ENCODE measurements around the gene KEAP1. TPM values are rescaled to one million over a fixed set of nuclear protein-coding genes. Genes with fewer than 3 reads are reported as not detected.

The KEAP1 gene
- total RNA-seq, 1 donor from 2014 or later: 60.6 TPM

GRCh38 chr19:10442698-10443097 is 60.5 kb downstream of the KEAP1 start:
- ATAC-seq: no peak

GRCh38 chr19:10439588-10439987 is 63.6 kb downstream of the KEAP1 start:
- ATAC-seq: no peak

Other genes with a start within 250 kb of the KEAP1 start
- 3.5 TPM for gene ICAM1, start 232.2 kb downstream of the KEAP1 start, total RNA-seq
- gene ICAM4, start 216.4 kb downstream of the KEAP1 start, total RNA-seq: not detected
- 1.3 TPM for gene ICAM5, start 213.4 kb downstream of the KEAP1 start, total RNA-seq
- 1.0 TPM for gene ZGLP1, start 193.5 kb downstream of the KEAP1 start, total RNA-seq
- gene FDX2, start 187.3 kb downstream of the KEAP1 start, total RNA-seq: 11.3 TPM
- 19.6 TPM for gene RAVER1, start 169.8 kb downstream of the KEAP1 start, total RNA-seq
- 7.6 TPM for gene ICAM3, start 163.7 kb downstream of the KEAP1 start, total RNA-seq
- 51.1 TPM for gene TYK2, start 122.8 kb downstream of the KEAP1 start, total RNA-seq
- 86.5 TPM for gene CDC37, start 99.8 kb downstream of the KEAP1 start, total RNA-seq
- gene PDE4A, start 82.8 kb downstream of the KEAP1 start, total RNA-seq: 0.92 TPM
- 7.9 TPM for gene S1PR5, start 14.1 kb upstream of the KEAP1 start, total RNA-seq
- 42.2 TPM for gene ATG4D, start 40.5 kb upstream of the KEAP1 start, total RNA-seq
- gene KRI1, start 62.7 kb upstream of the KEAP1 start, total RNA-seq: 22.5 TPM
- 8.4 TPM for gene CDKN2D, start 65.6 kb upstream of the KEAP1 start, total RNA-seq
- 61.5 TPM for gene AP1M2, start 84.0 kb upstream of the KEAP1 start, total RNA-seq
- gene SLC44A2, start 122.2 kb upstream of the KEAP1 start, total RNA-seq: 109 TPM
- 160 TPM for gene ILF3, start 151.0 kb upstream of the KEAP1 start, total RNA-seq
- 30.5 TPM for gene QTRT1, start 198.1 kb upstream of the KEAP1 start, total RNA-seq
- gene DNM2, start 214.7 kb upstream of the KEAP1 start, total RNA-seq: 79.8 TPM

All from esophagus mucosa (tissue), 1 donor.